PC-9 (cell line): ENCODE measurements around the gene ZDHHC11. TPM values are rescaled to one million over a fixed set of nuclear protein-coding genes. Genes with fewer than 3 reads are reported as not detected.

Source experiments
- BruUV-seq: library from RNA; stranded (reverse); fragments of 400-500 nt; replicated peaks from 2 replicates; lab custom pipeline; 2021; lab: Mats Ljungman, UMichigan
- CTCF ChIA-PET: fragments of 300-600 bp; sonication (Branson Sonifier 250); formaldehyde crosslinking; loops from one replicate; lab custom pipeline; 2022; ENCODE audit warnings: antibody characterized with exemption; lab: Charles Lee
- POLR2A ChIA-PET: fragments of 300-600 bp; sonication (Branson Sonifier 250); formaldehyde crosslinking; loops from one replicate; lab custom pipeline; 2022; ENCODE audit warnings: antibody characterized with exemption; ENCODE audit not compliant: unreplicated experiment; lab: Charles Lee
- DNase-seq, 2 experiments: peaks; one replicate each; pipeline versions ENCODE4 v3.0.0 to v3.0.0-alpha.2; 2015 to 2022; ENCODE audit warnings: mixed read lengths in 1 of 2
- H2AFZ ChIP-seq: fragments of 200-600 bp; sonication (generic); 2 replicates; pipeline ENCODE4 v1.8.1; 2017; ENCODE audit warnings: antibody characterized with exemption
- H3F3A ChIP-seq: fragments of 200-600 bp; sonication (generic); 2 replicates; pipeline ENCODE4 v1.8.1; 2017; ENCODE audit warnings: antibody characterized with exemption, mild to moderate bottlenecking, low read depth; ENCODE audit not compliant: insufficient read depth
- H3K27ac ChIP-seq: fragments of 200-600 bp; sonication (generic); 2 replicates; pipeline ENCODE4 v1.6.1; 2016; ENCODE audit warnings: mixed run types
- H3K27me3 ChIP-seq: fragments of 200-600 bp; sonication (generic); 2 replicates; pipeline ENCODE4 v1.6.1; 2016; ENCODE audit warnings: low read depth, mixed run types; ENCODE audit not compliant: insufficient read depth
- H3K36me3 ChIP-seq: fragments of 200-600 bp; sonication (generic); 2 replicates; pipeline ENCODE4 v1.6.1; 2016; ENCODE audit warnings: low read depth, mixed run types
- H3K4me1 ChIP-seq: fragments of 200-600 bp; sonication (generic); replicated peaks from 2 replicates; pipeline ENCODE4 v1.6.1; 2016; ENCODE audit warnings: mixed run types; ENCODE audit not compliant: insufficient read depth
- H3K4me2 ChIP-seq: fragments of 200-600 bp; sonication (generic); 2 replicates; pipeline ENCODE4 v1.6.1; 2017; ENCODE audit warnings: mixed run types
- H3K4me3 ChIP-seq: fragments of 200-600 bp; sonication (generic); 2 replicates; pipeline ENCODE4 v1.6.1; 2016; ENCODE audit warnings: mixed run types
- H3K79me2 ChIP-seq: fragments of 200-600 bp; sonication (generic); 2 replicates; pipeline ENCODE4 v1.6.1; 2017; ENCODE audit warnings: low read depth, mixed run types
- H3K9me2 ChIP-seq: fragments of 200-600 bp; sonication (generic); 2 replicates; pipeline ENCODE4 v1.8.1; 2017; ENCODE audit warnings: mild to moderate bottlenecking; ENCODE audit not compliant: insufficient read depth
- H3K9me3 ChIP-seq: fragments of 200-600 bp; sonication (generic); 2 replicates; pipeline ENCODE4 v1.8.1; 2016; ENCODE audit warnings: low read depth; ENCODE audit not compliant: insufficient read depth
- H4K20me1 ChIP-seq: fragments of 200-600 bp; sonication (generic); 2 replicates; pipeline ENCODE4 v1.8.1; 2017; ENCODE audit not compliant: insufficient read depth
- EZH2 ChIP-seq: fragments of 200-600 bp; sonication (generic); IDR thresholded peaks from 2 replicates; pipeline ENCODE4 v1.8.0; 2017; ENCODE audit warnings: antibody characterized with exemption, low read depth
- intact Hi-C: fragments of 100-400 bp; cut with micrococcal nuclease; formaldehyde crosslinking; loops from one replicate; pipeline ENCODE4 v1.10.0; 2022; ENCODE audit not compliant: unreplicated experiment
- total RNA-seq: library from RNA; stranded (reverse); gene quantifications from 2 replicates; pipeline ENCODE4 v1.2.3, GENCODE V29; 2021
- TF ChIP-seq, protein P1 (sequence below): fragments of 200-600 bp; sonication (generic); conservative IDR thresholded peaks from 2 replicates; pipeline ENCODE4 v1.6.1; 2017; ENCODE audit warnings: mixed run types, antibody characterized with exemption, mild to moderate bottlenecking, moderate library complexity

Gene ZDHHC11
- total RNA-seq, 1 experiment from 2014 or later = 13.1 TPM

DNA sequence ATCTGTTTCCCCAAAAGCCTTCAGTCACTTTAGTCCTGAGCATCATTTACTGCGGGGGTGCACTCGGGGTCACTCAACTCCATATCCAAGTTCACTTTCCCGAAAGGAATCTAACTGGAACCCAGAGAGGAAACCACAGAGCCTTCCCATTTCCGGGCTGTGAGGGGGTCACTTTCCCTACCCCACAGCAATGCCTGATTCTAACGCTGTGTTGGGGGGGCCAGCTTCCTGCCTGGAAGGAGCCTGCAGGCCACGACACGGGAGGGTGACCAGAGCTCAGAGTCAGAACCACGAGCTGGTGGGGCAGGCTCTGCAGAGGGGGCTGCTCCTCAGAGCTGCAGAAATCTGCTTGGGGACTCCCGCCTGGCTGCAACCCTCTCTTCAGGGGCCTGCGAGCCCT, 21.5 kb upstream of the ZDHHC11 start:
- POLR2A ChIA-PET = no interaction called here
- Histone ChIP-seq H3F3A (no peaks in the 10 kb centered on the region), H3K79me2 (no peaks in the 10 kb centered on the region), H3K27ac (no peak overlapping the region), H3K4me2 (no peak overlapping the region), H3K36me3 (peaks cover 53% of the 10 kb centered on the region), H2AFZ (no peak overlapping the region), H3K27me3 (no peaks in the 10 kb centered on the region), H4K20me1 (peaks cover 15% of the 10 kb centered on the region), H3K4me3 (no peak overlapping the region), H3K9me2 (no peaks in the 10 kb centered on the region), H3K9me3 (no peaks in the 10 kb centered on the region), H3K4me1 (no peaks in the 10 kb centered on the region)
- DNase-seq = no peak
- no TSS peak for BruUV-seq
- CTCF ChIA-PET = no interaction called here
- intact Hi-C loops = no loop called here
- TF ChIP-seq EZH2 = no peak
- TF ChIP-seq, protein P1, sequence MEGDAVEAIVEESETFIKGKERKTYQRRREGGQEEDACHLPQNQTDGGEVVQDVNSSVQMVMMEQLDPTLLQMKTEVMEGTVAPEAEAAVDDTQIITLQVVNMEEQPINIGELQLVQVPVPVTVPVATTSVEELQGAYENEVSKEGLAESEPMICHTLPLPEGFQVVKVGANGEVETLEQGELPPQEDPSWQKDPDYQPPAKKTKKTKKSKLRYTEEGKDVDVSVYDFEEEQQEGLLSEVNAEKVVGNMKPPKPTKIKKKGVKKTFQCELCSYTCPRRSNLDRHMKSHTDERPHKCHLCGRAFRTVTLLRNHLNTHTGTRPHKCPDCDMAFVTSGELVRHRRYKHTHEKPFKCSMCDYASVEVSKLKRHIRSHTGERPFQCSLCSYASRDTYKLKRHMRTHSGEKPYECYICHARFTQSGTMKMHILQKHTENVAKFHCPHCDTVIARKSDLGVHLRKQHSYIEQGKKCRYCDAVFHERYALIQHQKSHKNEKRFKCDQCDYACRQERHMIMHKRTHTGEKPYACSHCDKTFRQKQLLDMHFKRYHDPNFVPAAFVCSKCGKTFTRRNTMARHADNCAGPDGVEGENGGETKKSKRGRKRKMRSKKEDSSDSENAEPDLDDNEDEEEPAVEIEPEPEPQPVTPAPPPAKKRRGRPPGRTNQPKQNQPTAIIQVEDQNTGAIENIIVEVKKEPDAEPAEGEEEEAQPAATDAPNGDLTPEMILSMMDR = no peak

DNA sequence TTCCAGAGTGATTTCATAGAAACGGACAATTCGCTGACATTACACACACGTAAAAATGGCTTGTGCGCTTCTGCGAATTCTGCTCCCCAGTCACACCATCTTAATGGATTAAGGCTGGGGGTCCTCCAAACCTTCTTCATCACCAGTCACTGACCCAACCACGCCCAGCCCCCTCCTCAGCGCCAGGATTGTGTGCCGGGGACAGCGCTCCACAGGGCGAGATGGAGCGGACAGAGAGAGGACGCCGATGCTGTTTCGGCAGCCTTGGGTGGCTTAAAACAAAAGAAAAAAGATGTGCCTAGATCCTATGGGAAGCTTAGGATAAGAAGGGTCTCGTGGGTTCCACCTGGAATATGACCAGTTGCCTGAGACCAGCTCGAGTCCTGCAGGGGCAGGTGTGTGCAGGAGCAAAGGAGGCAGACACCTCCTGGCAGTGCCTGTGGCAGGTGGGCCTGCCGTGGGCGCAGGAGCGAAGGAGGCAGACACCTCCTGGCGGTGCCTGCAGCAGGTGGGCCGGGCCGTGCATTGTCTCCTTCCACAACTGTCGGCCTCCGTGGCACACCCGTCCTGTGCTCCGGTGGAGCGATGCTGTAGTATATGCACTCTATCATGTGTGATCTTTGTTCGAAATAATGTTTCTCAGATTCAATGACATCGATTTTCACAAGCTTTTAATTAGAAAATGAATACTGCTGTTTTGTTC, 21.0 kb upstream of the ZDHHC11 start:
- H3F3A ChIP-seq = no peaks in the 10 kb centered on the region
- H4K20me1 ChIP-seq = peaks cover 17% of the 10 kb centered on the region
- intact Hi-C loops = no loop called here
- H3K9me3 ChIP-seq = no peaks in the 10 kb centered on the region
- H3K36me3 ChIP-seq = peaks cover 52% of the 10 kb centered on the region
- H3K4me2 ChIP-seq = no peak overlapping the region
- no peaks in the 10 kb centered on the region for H3K79me2 ChIP-seq
- no peaks in the 10 kb centered on the region for H3K9me2 ChIP-seq
- no peak overlapping the region for H3K4me3 ChIP-seq
- TF ChIP-seq EZH2 = no peak
- TF ChIP-seq, protein P1 = no peak
- H2AFZ ChIP-seq = no peak overlapping the region
- no peaks in the 10 kb centered on the region for H3K4me1 ChIP-seq
- ChIA-PET POLR2A (no interaction called here), CTCF (interaction anchor here (0.5 kb wide), 1 partner anchor 776 kb away, joined by 5 read pairs; no protein-coding TSS in a partner anchor)
- no peak for DNase-seq
- H3K27ac ChIP-seq = no peak overlapping the region
- BruUV-seq = no TSS peak
- H3K27me3 ChIP-seq = no peaks in the 10 kb centered on the region

DNA sequence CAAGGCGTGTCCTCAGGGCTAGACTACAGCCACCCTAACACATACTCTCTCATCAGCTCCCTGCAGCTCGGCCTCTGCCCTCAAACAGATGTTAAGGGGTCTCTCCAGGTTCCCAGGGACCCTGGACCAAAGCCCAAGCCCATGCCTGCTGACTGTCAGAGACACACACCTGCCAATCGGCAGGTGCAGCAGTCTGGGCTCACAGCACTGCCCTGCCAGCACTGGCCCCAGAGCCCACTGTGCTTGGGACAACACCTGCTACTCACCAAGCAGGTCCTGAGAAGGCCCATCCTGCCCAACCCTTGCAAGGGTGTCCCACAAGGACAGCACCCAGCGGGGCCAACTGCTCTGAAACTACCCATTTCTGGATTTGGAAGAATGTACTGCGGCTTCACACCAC, 20.2 kb upstream of the ZDHHC11 start:
- no TSS peak for BruUV-seq
- Histone ChIP-seq H3K27ac (no peak overlapping the region), H4K20me1 (peaks cover 25% of the 10 kb centered on the region), H3F3A (no peaks in the 10 kb centered on the region), H3K4me1 (no peaks in the 10 kb centered on the region), H3K27me3 (no peaks in the 10 kb centered on the region), H3K9me2 (no peaks in the 10 kb centered on the region), H3K79me2 (no peaks in the 10 kb centered on the region), H3K4me3 (no peak overlapping the region), H3K9me3 (no peaks in the 10 kb centered on the region), H2AFZ (no peak overlapping the region), H3K36me3 (peaks cover 44% of the 10 kb centered on the region), H3K4me2 (no peak overlapping the region)
- DNase-seq = no peak
- intact Hi-C loops = no loop called here
- ChIA-PET CTCF (no interaction called here), POLR2A (no interaction called here)
- TF ChIP-seq, protein P1 = no peak
- TF ChIP-seq EZH2 = no peak
